Thoracic aorta (tissue), 2 donors: ENCODE data around the gene MTF2. TPM values are rescaled to one million over a fixed set of nuclear protein-coding genes. Genes with fewer than 3 reads are reported as not detected.
A peak's percentile ranks its signal among the peaks of the same experiment; 100 is the strongest.

Source experiments
- ATAC-seq: fragments of 150-250 bp; one replicate; pipeline ENCODE4 v1.8.0; 2017; ENCODE audit warnings: low read depth; ENCODE audit not compliant: insufficient number of reproducible peaks, low FRiP score
- DNase-seq: peaks from one replicate; pipeline ENCODE4 v3.0.0-alpha.2; 2020; ENCODE audit warnings: low spot score
- H3K27ac ChIP-seq, 2 donors: fragments of 200-600 bp; sonication (generic); 1 replicate in 1 of 2; 2 replicates in 1 of 2; pipeline ENCODE4 v1.5.1; 2016; ENCODE audit warnings: mild to moderate bottlenecking in 2 of 2, moderate library complexity in 2 of 2
- H3K27me3 ChIP-seq: fragments of 200-600 bp; sonication (generic); replicated peaks from 2 replicates; pipeline ENCODE4 v1.6.0; 2016; ENCODE audit warnings: mild to moderate bottlenecking; ENCODE audit not compliant: insufficient read depth
- H3K36me3 ChIP-seq: fragments of 200-600 bp; sonication (generic); one replicate; pipeline ENCODE4 v1.5.1; 2016
- H3K4me1 ChIP-seq, 2 donors: fragments of 200-600 bp; sonication (generic); 1 replicate in 1 of 2; 2 replicates in 1 of 2; pipeline versions ENCODE4 v1.5.1 to v1.6.0; 2016; ENCODE audit warnings: low read depth in 2 of 2, mild to moderate bottlenecking in 1 of 2; ENCODE audit not compliant: control insufficient read depth in 1 of 2
- H3K4me3 ChIP-seq: fragments of 200-600 bp; sonication (generic); 2 replicates; pipeline ENCODE4 v1.5.1; 2016; ENCODE audit warnings: mild to moderate bottlenecking
- H3K9me3 ChIP-seq: fragments of 200-600 bp; sonication (generic); 2 replicates; pipeline ENCODE4 v1.5.1; 2016
- CTCF ChIP-seq: fragments of 200-600 bp; sonication (generic); IDR thresholded peaks from one replicate; pipeline ENCODE4 v1.5.1; 2019; ENCODE audit warnings: antibody characterized with exemption
- total RNA-seq, 2 donors: library from RNA; depleted of rRNA; stranded (reverse); fragments of >200 nt; gene quantifications; one replicate each; pipeline versions ENCODE4 v1.1.0 to v1.2.3, GENCODE V29; 2016

MTF2 gene
- total RNA-seq, 2 donors from 2014 or later: 23.2 to 27.8 TPM

- DNase-seq: no peak
Observed at GRCh38 chr1:93148001-93148400, 68.9 kb downstream of the MTF2 start.

GRCh38 chr1:93150729-93151128, 71.6 kb downstream of the MTF2 start:
- Histone ChIP-seq H3K27me3 (no peaks in the 10 kb centered on the region), H3K27ac (no peak overlapping the region), H3K36me3 (peaks cover 10% of the 10 kb centered on the region), H3K4me3 (no peak overlapping the region), H3K9me3 (no peaks in the 10 kb centered on the region), H3K4me1 (peaks cover 8 to 10% of the 10 kb centered on the region in 2 donors)
- no peak for TF ChIP-seq CTCF
- no peak for ATAC-seq
- no peak for DNase-seq

More at GRCh38 chr1:93148001-93148400, 68.9 kb downstream of the MTF2 start:
- Histone ChIP-seq H3K9me3 (no peaks in the 10 kb centered on the region), H3K36me3 (peaks cover 4% of the 10 kb centered on the region), H3K27ac (peak overlapping the region in 1 of 2 donors; percentile 28), H3K27me3 (no peaks in the 10 kb centered on the region), H3K4me1 (peaks cover 8 to 12% of the 10 kb centered on the region in 2 donors), H3K4me3 (no peak overlapping the region)
- ATAC-seq: no peak
- TF ChIP-seq CTCF: no peak

GRCh38 chr1:93151474-93151873, 72.4 kb downstream of the MTF2 start:
- H3K27me3 ChIP-seq: no peaks in the 10 kb centered on the region
- no peak for ATAC-seq
- peaks cover 10% of the 10 kb centered on the region for H3K36me3 ChIP-seq
- H3K9me3 ChIP-seq: no peaks in the 10 kb centered on the region
- TF ChIP-seq CTCF: no peak
- H3K4me3 ChIP-seq: no peak overlapping the region
- H3K27ac ChIP-seq: no peak overlapping the region
- DNase-seq: no peak
- H3K4me1 ChIP-seq: peaks cover 8 to 10% of the 10 kb centered on the region in 2 donors

- Histone ChIP-seq H3K36me3 (peaks cover 16% of the 10 kb centered on the region), H3K9me3 (no peaks in the 10 kb centered on the region), H3K27ac (no peak overlapping the region), H3K27me3 (no peaks in the 10 kb centered on the region), H3K4me1 (peaks cover 6 to 7% of the 10 kb centered on the region in 2 donors), H3K4me3 (no peak overlapping the region)
- ATAC-seq (no peak), DNase-seq (no peak)
- TF ChIP-seq CTCF: no peak
Observed at GRCh38 chr1:93152835-93153234, 73.8 kb downstream of the MTF2 start.

- Histone ChIP-seq H3K4me1 (no peaks in the 10 kb centered on the region), H3K9me3 (no peaks in the 10 kb centered on the region), H3K27ac (no peak overlapping the region), H3K27me3 (no peaks in the 10 kb centered on the region), H3K4me3 (no peak overlapping the region), H3K36me3 (peaks cover 19% of the 10 kb centered on the region)
- no peak for DNase-seq
- ATAC-seq: no peak
- no peak for TF ChIP-seq CTCF
Observed at GRCh38 chr1:93154898-93155297, 75.8 kb downstream of the MTF2 start.
